GM23338 (cell line): ENCODE measurements around the gene LRRC39. TPM values are rescaled to one million over a fixed set of nuclear protein-coding genes. Genes with fewer than 3 reads are reported as not detected.

ENCODE experiments used
- ATAC-seq: fragments of 200-7000 bp; cut with Tn5 transposase; 3 replicates; pipeline ENCODE4 v1.9.1; 2020
- DNase-seq: peaks from one replicate; pipeline ENCODE4 v3.0.0-alpha.2; 2015; ENCODE audit warnings: low spot score
- H2AFZ ChIP-seq: fragments of 200-600 bp; sonication (generic); 2 replicates; pipeline ENCODE4 v1.8.0; 2016; ENCODE audit warnings: antibody characterized with exemption, mild to moderate bottlenecking, moderate library complexity
- H3F3A ChIP-seq: fragments of 200-600 bp; sonication (generic); replicated peaks from 2 replicates; pipeline ENCODE4 v1.8.0; 2017; ENCODE audit warnings: antibody characterized with exemption, mixed run types, low read depth
- H3K27ac ChIP-seq: fragments of 200-600 bp; sonication (generic); 2 replicates; pipeline ENCODE4 v1.6.1; 2016; ENCODE audit warnings: low read depth
- H3K27me3 ChIP-seq: fragments of 200-600 bp; sonication (generic); 2 replicates; pipeline ENCODE4 v1.8.0; 2016; ENCODE audit warnings: mild to moderate bottlenecking, mixed run types, moderate library complexity; ENCODE audit not compliant: insufficient read depth
- H3K36me3 ChIP-seq: fragments of 200-600 bp; sonication (generic); 2 replicates; pipeline ENCODE4 v1.8.0; 2016; ENCODE audit warnings: mild to moderate bottlenecking; ENCODE audit not compliant: insufficient read depth
- H3K4me1 ChIP-seq: fragments of 200-600 bp; sonication (generic); 2 replicates; pipeline ENCODE4 v1.8.0; 2016; ENCODE audit warnings: mild to moderate bottlenecking, moderate library complexity; ENCODE audit not compliant: insufficient read depth
- H3K4me2 ChIP-seq: fragments of 200-600 bp; sonication (generic); 2 replicates; pipeline ENCODE4 v1.7.1; 2017; ENCODE audit warnings: mixed run types
- H3K4me3 ChIP-seq: fragments of 200-600 bp; sonication (generic); 2 replicates; pipeline ENCODE4 v1.6.1; 2016; ENCODE audit warnings: mixed run types
- H3K79me2 ChIP-seq: fragments of 200-600 bp; sonication (generic); replicated peaks from 2 replicates; pipeline ENCODE4 v1.8.0; 2017; ENCODE audit warnings: mild to moderate bottlenecking; ENCODE audit not compliant: insufficient read depth
- H3K9me2 ChIP-seq: fragments of 200-600 bp; sonication (generic); 2 replicates; pipeline ENCODE4 v1.8.0; 2017; ENCODE audit not compliant: insufficient read depth
- H4K20me1 ChIP-seq: fragments of 200-600 bp; sonication (generic); replicated peaks from 2 replicates; pipeline ENCODE4 v1.8.0; 2017; ENCODE audit warnings: mild to moderate bottlenecking; ENCODE audit not compliant: insufficient read depth
- H3K27ac Mint-ChIP-seq: 2 replicates; pipeline ENCODE4 v1.8.0; 2020; ENCODE audit warnings: inconsistent platforms, mild to moderate bottlenecking, moderate library complexity, mixed read lengths
- H3K27me3 Mint-ChIP-seq: 3 replicates; pipeline ENCODE4 v1.8.0; 2022; ENCODE audit warnings: low read depth, mild to moderate bottlenecking, moderate library complexity, mixed read lengths, inconsistent platforms; ENCODE audit not compliant: insufficient read depth, poor library complexity
- H3K36me3 Mint-ChIP-seq: 3 replicates; pipeline ENCODE4 v1.8.0; 2021; ENCODE audit warnings: low read depth, mild to moderate bottlenecking, inconsistent platforms, moderate library complexity, mixed read lengths
- H3K4me1 Mint-ChIP-seq: 3 replicates; pipeline ENCODE4 v1.8.0; 2020; ENCODE audit warnings: mild to moderate bottlenecking, inconsistent platforms, mixed read lengths
- H3K4me3 Mint-ChIP-seq: 3 replicates; pipeline ENCODE4 v1.8.0; 2021; ENCODE audit warnings: moderate library complexity, mild to moderate bottlenecking, inconsistent platforms, mixed read lengths
- H3K9me3 Mint-ChIP-seq: 3 replicates; pipeline ENCODE4 v1.8.0; 2020; ENCODE audit warnings: moderate library complexity, mild to moderate bottlenecking, inconsistent platforms, mixed read lengths
- CREB1 ChIP-seq: fragments of 250-450 bp; sonication (Bioruptor Pico); IDR thresholded peaks from 2 replicates; pipeline ENCODE4 v1.5.0; 2020; ENCODE audit warnings: low read depth, mild to moderate bottlenecking, moderate library complexity
- EZH2 ChIP-seq: fragments of 200-600 bp; sonication (generic); IDR thresholded peaks from one replicate; pipeline ENCODE4 v1.8.0; 2017; ENCODE audit warnings: antibody characterized with exemption, mild to moderate bottlenecking, low read depth; ENCODE audit not compliant: unreplicated experiment
- EZH2phosphoT487 ChIP-seq: fragments of 200-600 bp; sonication (generic); IDR thresholded peaks from one replicate; pipeline ENCODE4 v1.8.1; 2018; ENCODE audit warnings: antibody characterized with exemption; ENCODE audit not compliant: unreplicated experiment
- JUNB ChIP-seq: IDR thresholded peaks from one replicate; pipeline ENCODE4 v1.6.1; 2016; ENCODE audit warnings: antibody characterized with exemption; ENCODE audit not compliant: unreplicated experiment
- NANOG ChIP-seq: IDR thresholded peaks from 2 replicates; pipeline ENCODE4 v1.6.1; 2016; ENCODE audit warnings: antibody characterized with exemption, borderline replicate concordance
- POLR2AphosphoS5 ChIP-seq: IDR thresholded peaks from 2 replicates; pipeline ENCODE4 v1.6.1; 2016; ENCODE audit warnings: antibody characterized with exemption, low read depth
- STAT1 ChIP-seq: IDR thresholded peaks from one replicate; pipeline ENCODE4 v1.6.1; 2016; ENCODE audit warnings: antibody characterized with exemption; ENCODE audit not compliant: unreplicated experiment
- ZNF114 ChIP-seq: fragments of 250-450 bp; sonication (Bioruptor Pico); IDR thresholded peaks from 2 replicates; pipeline ENCODE4 v1.5.0; 2020; ENCODE audit warnings: mild to moderate bottlenecking, moderate library complexity
- ZNF331 ChIP-seq: fragments of 250-450 bp; sonication (Bioruptor Pico); IDR thresholded peaks from 2 replicates; pipeline ENCODE4 v1.5.0; 2020; ENCODE audit warnings: low read depth, mild to moderate bottlenecking, moderate library complexity
- polyA plus RNA-seq: library from polyadenylated mRNA; unstranded; fragments of >200 nt; fragmentation: Nextera tagmentation; extraction: Ambion mirVana; gene quantifications from 2 replicates; pipeline ENCODE4 v1.2.1, GENCODE V29; 2016
- total RNA-seq: library from RNA; depleted of rRNA; stranded (reverse); fragments of >200 nt; shearing (Covaris generic); gene quantifications from 2 replicates; pipeline ENCODE4 v1.2.3, GENCODE V29; 2014
- TF ChIP-seq, protein P1 (sequence below): IDR thresholded peaks from one replicate; pipeline ENCODE4 v1.6.1; 2018; ENCODE audit warnings: antibody characterized with exemption; ENCODE audit not compliant: unreplicated experiment
- TF ChIP-seq, protein P2 (sequence below): IDR thresholded peaks from 2 replicates; pipeline ENCODE4 v1.6.1; 2016; ENCODE audit warnings: antibody characterized with exemption
- TF ChIP-seq, protein P3 (sequence below), 2 experiments: fragments of 200-600 bp in 1 of 2; sonication (generic) in 1 of 2; conservative IDR thresholded peaks; 2 replicates each; pipeline versions ENCODE4 v1.5.1 to v1.6.1; 2016 to 2017; ENCODE audit warnings: antibody characterized with exemption in 2 of 2, low read depth in 2 of 2, mild to moderate bottlenecking in 2 of 2, moderate library complexity in 1 of 2
- TF ChIP-seq, protein P4 (sequence below): fragments of 250-450 bp; sonication (Bioruptor Pico); IDR thresholded peaks from 2 replicates; pipeline ENCODE4 v1.5.0; 2020; ENCODE audit warnings: mild to moderate bottlenecking, moderate library complexity

LRRC39 gene
- total and polyA plus RNA-seq, 2 experiments from 2014 or later = 0.48 to 0.87 TPM

DNA sequence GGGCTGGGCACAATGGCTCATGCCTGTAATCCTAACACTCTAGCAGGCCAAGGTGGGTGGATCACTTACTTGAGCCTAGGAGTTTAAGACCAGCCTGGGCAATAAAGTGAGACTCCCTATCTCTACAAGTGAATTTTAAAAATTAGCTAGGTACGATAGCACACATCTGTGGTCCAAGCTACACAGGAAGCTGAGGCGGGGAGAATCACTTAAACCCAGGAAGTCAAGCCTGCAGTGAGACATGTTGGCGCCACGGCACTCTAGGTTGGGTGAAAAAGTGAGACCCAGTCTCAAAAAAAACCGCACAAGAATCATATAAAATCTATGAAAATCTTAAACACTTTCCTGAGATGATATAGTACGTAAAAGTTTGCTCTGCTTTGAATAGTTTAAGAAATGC is 41.4 kb upstream of the LRRC39 start:
- Histone ChIP-seq H3K4me3 (no peak overlapping the region), H3K27ac (no peak overlapping the region), H2AFZ (no peak overlapping the region), H3K9me2 (no peaks in the 10 kb centered on the region), H3K4me2 (no peak overlapping the region), H3K27me3 (no peaks in the 10 kb centered on the region), H3F3A (no peaks in the 10 kb centered on the region), H3K36me3 (peaks cover 21% of the 10 kb centered on the region; the same call in 1 of the 2 replicates), H3K4me1 (no peaks in the 10 kb centered on the region), H4K20me1 (no peaks in the 10 kb centered on the region; the same call in 1 of the 2 replicates), H3K79me2 (no peaks in the 10 kb centered on the region)
- no peaks in the 10 kb centered on the region for H3K4me1 Mint-ChIP-seq
- ATAC-seq (no peak), DNase-seq (no peak)
- peaks cover 29% of the 10 kb centered on the region; the same call in 2 of the 3 replicates for H3K36me3 Mint-ChIP-seq
- no peaks in the 10 kb centered on the region for H3K27me3 Mint-ChIP-seq
- no peak overlapping the region for H3K4me3 Mint-ChIP-seq
- TF ChIP-seq, protein P1, sequence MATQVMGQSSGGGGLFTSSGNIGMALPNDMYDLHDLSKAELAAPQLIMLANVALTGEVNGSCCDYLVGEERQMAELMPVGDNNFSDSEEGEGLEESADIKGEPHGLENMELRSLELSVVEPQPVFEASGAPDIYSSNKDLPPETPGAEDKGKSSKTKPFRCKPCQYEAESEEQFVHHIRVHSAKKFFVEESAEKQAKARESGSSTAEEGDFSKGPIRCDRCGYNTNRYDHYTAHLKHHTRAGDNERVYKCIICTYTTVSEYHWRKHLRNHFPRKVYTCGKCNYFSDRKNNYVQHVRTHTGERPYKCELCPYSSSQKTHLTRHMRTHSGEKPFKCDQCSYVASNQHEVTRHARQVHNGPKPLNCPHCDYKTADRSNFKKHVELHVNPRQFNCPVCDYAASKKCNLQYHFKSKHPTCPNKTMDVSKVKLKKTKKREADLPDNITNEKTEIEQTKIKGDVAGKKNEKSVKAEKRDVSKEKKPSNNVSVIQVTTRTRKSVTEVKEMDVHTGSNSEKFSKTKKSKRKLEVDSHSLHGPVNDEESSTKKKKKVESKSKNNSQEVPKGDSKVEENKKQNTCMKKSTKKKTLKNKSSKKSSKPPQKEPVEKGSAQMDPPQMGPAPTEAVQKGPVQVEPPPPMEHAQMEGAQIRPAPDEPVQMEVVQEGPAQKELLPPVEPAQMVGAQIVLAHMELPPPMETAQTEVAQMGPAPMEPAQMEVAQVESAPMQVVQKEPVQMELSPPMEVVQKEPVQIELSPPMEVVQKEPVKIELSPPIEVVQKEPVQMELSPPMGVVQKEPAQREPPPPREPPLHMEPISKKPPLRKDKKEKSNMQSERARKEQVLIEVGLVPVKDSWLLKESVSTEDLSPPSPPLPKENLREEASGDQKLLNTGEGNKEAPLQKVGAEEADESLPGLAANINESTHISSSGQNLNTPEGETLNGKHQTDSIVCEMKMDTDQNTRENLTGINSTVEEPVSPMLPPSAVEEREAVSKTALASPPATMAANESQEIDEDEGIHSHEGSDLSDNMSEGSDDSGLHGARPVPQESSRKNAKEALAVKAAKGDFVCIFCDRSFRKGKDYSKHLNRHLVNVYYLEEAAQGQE = no peak
- TF ChIP-seq POLR2AphosphoS5 (no peak), JUNB (no peak), EZH2 (no peak), ZNF114 (CRISPR knock-in tag) (no peak), STAT1 (no peak), NANOG (no peak), ZNF331 (CRISPR knock-in tag) (no peak), CREB1 (CRISPR knock-in tag) (no peak), EZH2phosphoT487 (no peak)
- TF ChIP-seq, protein P2, sequence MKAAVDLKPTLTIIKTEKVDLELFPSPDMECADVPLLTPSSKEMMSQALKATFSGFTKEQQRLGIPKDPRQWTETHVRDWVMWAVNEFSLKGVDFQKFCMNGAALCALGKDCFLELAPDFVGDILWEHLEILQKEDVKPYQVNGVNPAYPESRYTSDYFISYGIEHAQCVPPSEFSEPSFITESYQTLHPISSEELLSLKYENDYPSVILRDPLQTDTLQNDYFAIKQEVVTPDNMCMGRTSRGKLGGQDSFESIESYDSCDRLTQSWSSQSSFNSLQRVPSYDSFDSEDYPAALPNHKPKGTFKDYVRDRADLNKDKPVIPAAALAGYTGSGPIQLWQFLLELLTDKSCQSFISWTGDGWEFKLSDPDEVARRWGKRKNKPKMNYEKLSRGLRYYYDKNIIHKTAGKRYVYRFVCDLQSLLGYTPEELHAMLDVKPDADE = no peak
- TF ChIP-seq, protein P3, sequence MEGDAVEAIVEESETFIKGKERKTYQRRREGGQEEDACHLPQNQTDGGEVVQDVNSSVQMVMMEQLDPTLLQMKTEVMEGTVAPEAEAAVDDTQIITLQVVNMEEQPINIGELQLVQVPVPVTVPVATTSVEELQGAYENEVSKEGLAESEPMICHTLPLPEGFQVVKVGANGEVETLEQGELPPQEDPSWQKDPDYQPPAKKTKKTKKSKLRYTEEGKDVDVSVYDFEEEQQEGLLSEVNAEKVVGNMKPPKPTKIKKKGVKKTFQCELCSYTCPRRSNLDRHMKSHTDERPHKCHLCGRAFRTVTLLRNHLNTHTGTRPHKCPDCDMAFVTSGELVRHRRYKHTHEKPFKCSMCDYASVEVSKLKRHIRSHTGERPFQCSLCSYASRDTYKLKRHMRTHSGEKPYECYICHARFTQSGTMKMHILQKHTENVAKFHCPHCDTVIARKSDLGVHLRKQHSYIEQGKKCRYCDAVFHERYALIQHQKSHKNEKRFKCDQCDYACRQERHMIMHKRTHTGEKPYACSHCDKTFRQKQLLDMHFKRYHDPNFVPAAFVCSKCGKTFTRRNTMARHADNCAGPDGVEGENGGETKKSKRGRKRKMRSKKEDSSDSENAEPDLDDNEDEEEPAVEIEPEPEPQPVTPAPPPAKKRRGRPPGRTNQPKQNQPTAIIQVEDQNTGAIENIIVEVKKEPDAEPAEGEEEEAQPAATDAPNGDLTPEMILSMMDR (conservative IDR thresholded peaks at IDR 0.05; ENCODE audit: low read depth in 2 of 2) = no peak
- TF ChIP-seq, protein P4, sequence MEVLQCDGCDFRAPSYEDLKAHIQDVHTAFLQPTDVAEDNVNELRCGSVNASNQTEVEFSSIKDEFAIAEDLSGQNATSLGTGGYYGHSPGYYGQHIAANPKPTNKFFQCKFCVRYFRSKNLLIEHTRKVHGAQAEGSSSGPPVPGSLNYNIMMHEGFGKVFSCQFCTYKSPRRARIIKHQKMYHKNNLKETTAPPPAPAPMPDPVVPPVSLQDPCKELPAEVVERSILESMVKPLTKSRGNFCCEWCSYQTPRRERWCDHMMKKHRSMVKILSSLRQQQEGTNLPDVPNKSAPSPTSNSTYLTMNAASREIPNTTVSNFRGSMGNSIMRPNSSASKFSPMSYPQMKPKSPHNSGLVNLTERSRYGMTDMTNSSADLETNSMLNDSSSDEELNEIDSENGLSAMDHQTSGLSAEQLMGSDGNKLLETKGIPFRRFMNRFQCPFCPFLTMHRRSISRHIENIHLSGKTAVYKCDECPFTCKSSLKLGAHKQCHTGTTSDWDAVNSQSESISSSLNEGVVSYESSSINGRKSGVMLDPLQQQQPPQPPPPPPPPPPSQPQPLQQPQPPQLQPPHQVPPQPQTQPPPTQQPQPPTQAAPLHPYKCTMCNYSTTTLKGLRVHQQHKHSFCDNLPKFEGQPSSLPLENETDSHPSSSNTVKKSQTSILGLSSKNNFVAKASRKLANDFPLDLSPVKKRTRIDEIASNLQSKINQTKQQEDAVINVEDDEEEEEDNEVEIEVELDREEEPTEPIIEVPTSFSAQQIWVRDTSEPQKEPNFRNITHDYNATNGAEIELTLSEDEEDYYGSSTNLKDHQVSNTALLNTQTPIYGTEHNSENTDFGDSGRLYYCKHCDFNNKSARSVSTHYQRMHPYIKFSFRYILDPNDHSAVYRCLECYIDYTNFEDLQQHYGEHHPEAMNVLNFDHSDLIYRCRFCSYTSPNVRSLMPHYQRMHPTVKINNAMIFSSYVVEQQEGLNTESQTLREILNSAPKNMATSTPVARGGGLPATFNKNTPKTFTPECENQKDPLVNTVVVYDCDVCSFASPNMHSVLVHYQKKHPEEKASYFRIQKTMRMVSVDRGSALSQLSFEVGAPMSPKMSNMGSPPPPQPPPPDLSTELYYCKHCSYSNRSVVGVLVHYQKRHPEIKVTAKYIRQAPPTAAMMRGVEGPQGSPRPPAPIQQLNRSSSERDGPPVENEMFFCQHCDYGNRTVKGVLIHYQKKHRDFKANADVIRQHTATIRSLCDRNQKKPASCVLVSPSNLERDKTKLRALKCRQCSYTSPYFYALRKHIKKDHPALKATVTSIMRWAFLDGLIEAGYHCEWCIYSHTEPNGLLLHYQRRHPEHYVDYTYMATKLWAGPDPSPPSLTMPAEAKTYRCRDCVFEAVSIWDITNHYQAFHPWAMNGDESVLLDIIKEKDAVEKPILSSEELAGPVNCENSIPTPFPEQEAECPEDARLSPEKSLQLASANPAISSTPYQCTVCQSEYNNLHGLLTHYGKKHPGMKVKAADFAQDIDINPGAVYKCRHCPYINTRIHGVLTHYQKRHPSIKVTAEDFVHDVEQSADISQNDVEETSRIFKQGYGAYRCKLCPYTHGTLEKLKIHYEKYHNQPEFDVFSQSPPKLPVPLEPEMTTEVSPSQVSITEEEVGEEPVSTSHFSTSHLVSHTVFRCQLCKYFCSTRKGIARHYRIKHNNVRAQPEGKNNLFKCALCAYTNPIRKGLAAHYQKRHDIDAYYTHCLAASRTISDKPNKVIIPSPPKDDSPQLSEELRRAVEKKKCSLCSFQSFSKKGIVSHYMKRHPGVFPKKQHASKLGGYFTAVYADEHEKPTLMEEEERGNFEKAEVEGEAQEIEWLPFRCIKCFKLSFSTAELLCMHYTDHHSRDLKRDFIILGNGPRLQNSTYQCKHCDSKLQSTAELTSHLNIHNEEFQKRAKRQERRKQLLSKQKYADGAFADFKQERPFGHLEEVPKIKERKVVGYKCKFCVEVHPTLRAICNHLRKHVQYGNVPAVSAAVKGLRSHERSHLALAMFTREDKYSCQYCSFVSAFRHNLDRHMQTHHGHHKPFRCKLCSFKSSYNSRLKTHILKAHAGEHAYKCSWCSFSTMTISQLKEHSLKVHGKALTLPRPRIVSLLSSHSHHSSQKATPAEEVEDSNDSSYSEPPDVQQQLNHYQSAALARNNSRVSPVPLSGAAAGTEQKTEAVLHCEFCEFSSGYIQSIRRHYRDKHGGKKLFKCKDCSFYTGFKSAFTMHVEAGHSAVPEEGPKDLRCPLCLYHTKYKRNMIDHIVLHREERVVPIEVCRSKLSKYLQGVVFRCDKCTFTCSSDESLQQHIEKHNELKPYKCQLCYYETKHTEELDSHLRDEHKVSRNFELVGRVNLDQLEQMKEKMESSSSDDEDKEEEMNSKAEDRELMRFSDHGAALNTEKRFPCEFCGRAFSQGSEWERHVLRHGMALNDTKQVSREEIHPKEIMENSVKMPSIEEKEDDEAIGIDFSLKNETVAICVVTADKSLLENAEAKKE = no peak
- H3K9me3 Mint-ChIP-seq = no peaks in the 10 kb centered on the region
- H3K27ac Mint-ChIP-seq = no peak overlapping the region
